Endothelial cell of umbilical vein (primary cell): Measurements from ENCODE around the gene DCDC1. TPM values are rescaled to one million over a fixed set of nuclear protein-coding genes. Genes with fewer than 3 reads are reported as not detected.

Experiments used
- BruUV-seq: library from RNA; stranded (reverse); fragments of 400-500 nt; replicated peaks from 2 replicates; lab custom pipeline; 2021; lab: Mats Ljungman, UMichigan
- CTCF ChIA-PET: fragments of 300-600, 350-600 bp; sonication (Branson Sonifier 250); formaldehyde crosslinking; loops from one replicate; lab custom pipeline; 2021; ENCODE audit warnings: antibody characterized with exemption, inconsistent platforms; lab: Charles Lee
- POLR2A ChIA-PET: fragments of 300-600, 350-600 bp; sonication (Branson Sonifier 250); formaldehyde crosslinking; loops from one replicate; lab custom pipeline; 2021; ENCODE audit warnings: antibody characterized with exemption, inconsistent platforms; lab: Charles Lee
- DNase-seq: peaks from one replicate; pipeline ENCODE4 v3.0.0-alpha.2; 2011; ENCODE audit warnings: low read depth, low spot score
- FAIRE-seq: peaks from 2 replicates; lab custom pipeline; 2011; peaks lifted over from hg19 to GRCh38; lab: Jason Lieb, UNC
- H2AFZ ChIP-seq: 2 replicates; pipeline ENCODE4 v1.6.0; 2012; ENCODE audit warnings: low read depth, low read length, control low read depth, inconsistent platforms
- H3K27ac ChIP-seq: 2 replicates; pipeline ENCODE4 v1.5.1; 2011; ENCODE audit warnings: low read depth, mild to moderate bottlenecking, control low read depth, low read length, moderate library complexity; ENCODE audit not compliant: insufficient read depth
- H3K27me3 ChIP-seq, 2 experiments: 2 replicates each; pipeline versions ENCODE4 v1.6.0 to v1.6.1; 2011; ENCODE audit warnings: low read length in 2 of 2, mixed read lengths in 1 of 2; ENCODE audit not compliant: control insufficient read depth in 2 of 2, insufficient read depth in 2 of 2
- H3K36me3 ChIP-seq, 2 experiments: 2 replicates in 1 of 2; 3 replicates in 1 of 2; pipeline ENCODE4 v1.5.1; 2011; ENCODE audit warnings: low read length in 2 of 2, mild to moderate bottlenecking in 1 of 2, moderate library complexity in 1 of 2; ENCODE audit not compliant: control insufficient read depth in 2 of 2, insufficient read depth in 2 of 2; ENCODE audit errors: extremely low read depth in 1 of 2
- H3K4me1 ChIP-seq: 3 replicates; pipeline ENCODE4 v1.5.1; 2011; ENCODE audit warnings: mild to moderate bottlenecking, low read length; ENCODE audit not compliant: control insufficient read depth, insufficient read depth; ENCODE audit errors: extremely low read depth
- H3K4me2 ChIP-seq: 2 replicates; pipeline ENCODE4 v1.6.1; 2011; ENCODE audit warnings: low read length, control low read depth, mixed read lengths; ENCODE audit not compliant: insufficient read depth
- H3K4me3 ChIP-seq, 3 experiments: fragments of 200-600 bp in 1 of 3; sonication (generic), shearing (Covaris generic) in 1 of 3; replicated peaks in 1 of 3; 2 replicates each; pipeline ENCODE4 v1.5.1; 2011 to 2016; ENCODE audit warnings: control low read depth in 3 of 3, low read length in 3 of 3, mild to moderate bottlenecking in 2 of 3, inconsistent platforms in 1 of 3, low read depth in 1 of 3, moderate library complexity in 1 of 3; ENCODE audit not compliant: insufficient read depth in 1 of 3
- H3K79me2 ChIP-seq: 2 replicates; pipeline ENCODE4 v1.6.0; 2012; ENCODE audit warnings: low read length, inconsistent platforms; ENCODE audit not compliant: control insufficient read depth, insufficient read depth
- H3K9ac ChIP-seq: replicated peaks from 2 replicates; pipeline ENCODE3; 2011; ENCODE audit warnings: low read length, control low read depth; ENCODE audit not compliant: insufficient read depth; ENCODE audit errors: extremely low read depth
- H3K9me1 ChIP-seq: replicated peaks from 3 replicates; pipeline ENCODE4 v1.6.0; 2011; ENCODE audit warnings: mild to moderate bottlenecking, low read length; ENCODE audit not compliant: control insufficient read depth, insufficient read depth; ENCODE audit errors: extremely low read depth
- H3K9me3 ChIP-seq: replicated peaks from 2 replicates; pipeline ENCODE4 v1.5.1; 2012; ENCODE audit warnings: low read length, inconsistent platforms; ENCODE audit not compliant: control insufficient read depth, insufficient read depth
- H4K20me1 ChIP-seq: replicated peaks from 2 replicates; pipeline ENCODE3; 2011; ENCODE audit warnings: mild to moderate bottlenecking, low read length; ENCODE audit not compliant: control insufficient read depth, insufficient read depth; ENCODE audit errors: extremely low read depth
- CTCF ChIP-seq, 2 donors: IDR thresholded peaks; 1 replicate in 1 of 2; 2 replicates in 1 of 2; pipeline ENCODE4 v1.5.1; 2011; ENCODE audit warnings: low read length in 2 of 2, mild to moderate bottlenecking in 2 of 2, moderate library complexity in 2 of 2, control low read depth in 1 of 2, inconsistent platforms in 1 of 2, low read depth in 1 of 2; ENCODE audit not compliant: insufficient read depth in 1 of 2; ENCODE audit errors: extremely low read depth in 1 of 2
- EZH2 ChIP-seq: IDR thresholded peaks from 2 replicates; pipeline ENCODE4 v1.6.1; 2012; ENCODE audit warnings: borderline replicate concordance, low read depth, mild to moderate bottlenecking, moderate library complexity, low read length, inconsistent platforms; ENCODE audit not compliant: severe bottlenecking
- FOS ChIP-seq: IDR thresholded peaks from 2 replicates; pipeline ENCODE4 v1.6.1; 2011; ENCODE audit warnings: mild to moderate bottlenecking, low read length, moderate library complexity, borderline replicate concordance; ENCODE audit not compliant: insufficient read depth
- GATA2 ChIP-seq: IDR thresholded peaks from 2 replicates; pipeline ENCODE4 v1.7.0; 2011; ENCODE audit warnings: low read depth, mild to moderate bottlenecking, moderate library complexity, mixed read lengths, low read length; ENCODE audit not compliant: insufficient read length, insufficient read depth
- JUN ChIP-seq: IDR thresholded peaks from 2 replicates; pipeline ENCODE4 v1.6.1; 2011; ENCODE audit warnings: borderline replicate concordance, low read depth; ENCODE audit not compliant: insufficient read length, insufficient read depth
- MAX ChIP-seq: IDR thresholded peaks from 2 replicates; pipeline ENCODE4 v1.6.1; 2011; ENCODE audit not compliant: insufficient read depth, insufficient read length
- MYC ChIP-seq: IDR thresholded peaks from one replicate; pipeline ENCODE4 v1.6.1; 2011; ENCODE audit warnings: mild to moderate bottlenecking, low read depth, low read length
- POLR2A ChIP-seq: IDR thresholded peaks from 2 replicates; pipeline ENCODE4 v1.6.1; 2012; ENCODE audit warnings: low read depth, mild to moderate bottlenecking, control low read depth, low read length
- POLR2AphosphoS5 ChIP-seq: IDR thresholded peaks from 2 replicates; pipeline ENCODE4 v1.6.1; 2012; ENCODE audit warnings: low read depth, mild to moderate bottlenecking, control low read depth, low read length, moderate library complexity; ENCODE audit not compliant: insufficient read depth
- dilution Hi-C: fragments of 300-500 bp; cut with MboI; formaldehyde crosslinking; loops from one replicate; pipeline ENCODE4 v1.15.0; 2019; ENCODE audit warnings: low sequenced_read_pairs; ENCODE audit not compliant: extremely low pct_ligation_motif_present
- intact Hi-C: fragments of 100-400 bp; cut with micrococcal nuclease; formaldehyde crosslinking; loops from one replicate; pipeline ENCODE4 v1.10.0; 2022
- polyA plus RNA-seq, 4 experiments: library from polyadenylated mRNA; depleted of rRNA in 3 of 4; stranded (reverse) in 3 of 4; unstranded in 1 of 4; fragments of >200 nt; gene quantifications; 2 replicates each; pipeline versions ENCODE4 v1.2.1 to v1.2.3, GENCODE V29; 2011 to 2012; ENCODE audit warnings: missing spikeins in 1 of 4
- total RNA-seq: library from RNA; stranded (reverse); gene quantifications from 2 replicates; pipeline ENCODE4 v1.2.3, GENCODE V29; 2021

DCDC1 gene
- total and polyA plus RNA-seq, 2 donors (not counting 3 experiments of a cell fraction or from before 2014, with no cell fraction given) = 0.04 TPM; not detected in 1

- intact Hi-C loops (no loop called here), dilution Hi-C loops (no loop called here)
- no peaks in the 10 kb centered on the region for H3K9me3 ChIP-seq
- no peak overlapping the region for H2AFZ ChIP-seq
- H4K20me1 ChIP-seq = no peaks in the 10 kb centered on the region
- no peak overlapping the region for H3K4me3 ChIP-seq
- H3K9me1 ChIP-seq = no peaks in the 10 kb centered on the region
- FAIRE-seq = no peak
- no peaks in the 10 kb centered on the region for H3K36me3 ChIP-seq
- ChIA-PET CTCF (interaction anchor here (0.9 kb wide), 1 partner anchor 9 kb away, joined by 4 read pairs; no protein-coding TSS in a partner anchor), POLR2A (no interaction called here)
- no peak overlapping the region for H3K9ac ChIP-seq
- H3K27ac ChIP-seq = no peak overlapping the region
- no peaks in the 10 kb centered on the region for H3K79me2 ChIP-seq
- no peak for DNase-seq
- no peaks in the 10 kb centered on the region for H3K27me3 ChIP-seq
- no TSS peak for BruUV-seq
- no peaks in the 10 kb centered on the region for H3K4me1 ChIP-seq
- TF ChIP-seq CTCF (IDR thresholded peaks at IDR 0.05; ENCODE audit: extremely low read depth in 1 of 2, insufficient read depth in 1 of 2, low read depth in 1 of 2, low read length in 2 of 2) (no peak), FOS (no peak), GATA2 (no peak), MAX (no peak), JUN (no peak), POLR2AphosphoS5 (no peak), MYC (no peak), POLR2A (no peak), EZH2 (no peak)
- no peak overlapping the region for H3K4me2 ChIP-seq
Measured at GRCh38 chr11:31150011-31150410, 219.5 kb downstream of the DCDC1 start.
